HG02623 (cell line): Measurements from ENCODE around the gene MESD.
A peak's percentile ranks its signal among the peaks of the same experiment; 100 is the strongest.

Experiments
- ATAC-seq: cut with Tn5 transposase; IDR thresholded peaks from one replicate; pipeline ENCODE4 v1.9.1; 2021; ENCODE audit warnings: moderate library complexity; ENCODE audit not compliant: unreplicated experiment

MESD gene

GRCh38 chr15:81015621-81016488, 26.2 kb upstream of the MESD start:
- no peak for ATAC-seq

- no peak for ATAC-seq
Observed at GRCh38 chr15:81014446-81015093, 25.0 kb upstream of the MESD start.

DNA sequence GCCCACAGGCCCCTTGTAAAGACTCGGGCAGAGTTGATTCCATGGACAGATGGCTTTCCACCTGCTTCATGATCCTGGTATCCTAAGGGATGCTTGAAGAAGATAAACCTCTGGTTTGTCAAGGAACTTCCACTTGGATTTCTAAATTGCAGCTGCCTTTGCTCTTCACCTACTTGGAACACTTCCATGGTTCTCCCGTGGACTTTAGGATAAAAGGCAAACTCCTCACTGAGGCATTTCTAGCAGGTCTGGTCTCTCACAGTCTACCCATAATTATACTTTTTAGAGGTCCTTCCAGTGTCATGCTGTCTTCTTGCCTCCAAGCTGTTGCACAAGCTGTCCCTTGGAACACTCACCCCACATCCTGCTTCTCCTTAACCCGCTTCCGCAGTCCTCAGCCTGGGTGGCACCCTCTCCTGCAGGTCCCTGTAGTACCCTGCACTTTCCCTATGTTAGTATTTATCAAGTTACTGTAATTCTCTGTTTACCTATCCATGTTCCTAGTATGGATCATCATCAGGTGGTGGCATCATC, 23.8 kb upstream of the MESD start:
- no peak for ATAC-seq

DNA sequence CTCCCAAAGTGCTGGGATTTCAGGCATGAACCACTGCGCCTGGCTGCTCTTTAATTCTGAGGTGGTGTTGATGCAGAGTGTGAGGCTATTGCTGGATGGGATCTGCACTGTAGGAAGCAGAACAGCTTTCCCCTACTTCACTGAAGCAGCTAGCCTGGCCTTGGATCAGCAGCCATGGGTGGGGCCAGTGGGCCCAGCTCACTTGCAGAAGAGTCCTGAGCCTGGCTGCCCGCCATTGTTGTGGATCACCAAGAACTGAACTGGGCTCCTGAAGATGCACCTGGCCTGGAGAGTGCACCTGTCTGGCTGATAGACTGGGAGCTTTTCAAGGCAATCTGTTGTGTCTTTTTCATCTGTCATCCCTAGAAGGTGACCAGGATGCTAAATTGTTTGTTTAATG, 23.0 kb upstream of the MESD start:
- ATAC-seq: no peak

DNA sequence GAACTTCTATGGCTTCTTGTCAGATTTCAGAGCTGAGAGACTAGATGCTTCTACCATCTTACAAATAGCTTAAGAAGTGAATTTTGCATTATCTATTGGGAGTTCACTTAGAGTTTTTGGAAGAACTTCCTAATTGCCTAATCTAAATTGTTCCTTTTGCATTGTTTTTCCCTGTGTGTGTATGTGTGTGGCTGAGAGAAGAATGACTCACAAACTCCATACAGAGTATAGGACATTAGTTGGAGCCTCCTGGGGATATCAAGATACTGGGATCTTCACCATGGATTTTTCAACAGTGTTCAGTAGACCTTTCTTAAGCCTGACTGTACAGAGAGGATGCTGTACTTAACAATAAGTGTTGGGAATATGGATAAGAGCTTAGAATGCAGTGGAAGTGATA, 22.0 kb upstream of the MESD start:
- ATAC-seq: no peak

- ATAC-seq: no peak
Observed at GRCh38 chr15:81010086-81010485, 20.5 kb upstream of the MESD start.

DNA sequence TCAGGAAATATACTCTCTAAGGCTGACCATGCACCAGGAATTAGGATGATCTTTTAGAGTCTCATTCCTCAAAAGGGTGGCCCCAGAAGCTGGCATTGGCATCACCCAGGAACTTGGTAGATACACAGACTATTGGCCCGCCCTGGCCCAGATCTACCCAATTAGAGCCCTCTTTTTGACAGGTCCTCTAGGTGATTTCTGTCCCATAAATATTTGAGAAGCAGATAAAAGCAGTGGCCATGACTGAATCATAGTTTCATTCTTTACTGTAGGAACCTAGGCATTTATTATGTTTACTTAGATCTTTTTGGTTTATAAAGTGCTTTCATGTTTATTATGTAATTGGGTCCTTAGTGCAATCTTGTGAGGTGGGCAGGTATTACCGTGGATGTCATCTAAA, 18.7 kb upstream of the MESD start:
- ATAC-seq: no peak

DNA sequence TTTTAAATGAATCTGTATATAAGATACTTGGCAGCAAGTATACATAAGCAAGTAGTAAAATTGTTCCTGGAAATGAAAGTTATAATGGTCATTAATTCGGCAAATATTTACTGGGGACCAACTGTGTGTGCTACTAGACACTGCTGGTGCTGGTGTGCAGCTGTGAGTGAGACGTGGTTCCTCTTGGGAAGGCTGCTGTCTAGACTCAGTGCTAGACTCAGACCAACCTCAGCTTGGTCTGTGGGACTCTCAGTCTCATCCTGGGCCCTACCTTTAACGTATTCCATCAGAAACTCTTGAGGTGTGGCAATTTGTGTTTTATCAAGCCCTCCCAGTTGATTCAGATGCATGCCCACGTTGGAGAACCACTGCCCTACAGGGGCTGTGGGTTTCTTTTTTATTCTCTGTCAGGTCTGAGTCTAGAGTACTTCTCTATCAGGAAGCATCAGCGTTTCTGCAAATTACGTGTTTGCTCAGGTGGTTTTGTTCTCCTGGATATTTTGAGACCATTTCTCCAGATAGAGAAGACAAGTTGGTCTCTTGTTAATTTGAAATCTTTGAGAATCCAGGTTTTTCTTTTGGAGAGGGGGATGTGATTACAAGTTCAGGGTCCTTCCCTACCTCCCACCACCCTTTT, 17.9 kb upstream of the MESD start:
- ATAC-seq: no peak

DNA sequence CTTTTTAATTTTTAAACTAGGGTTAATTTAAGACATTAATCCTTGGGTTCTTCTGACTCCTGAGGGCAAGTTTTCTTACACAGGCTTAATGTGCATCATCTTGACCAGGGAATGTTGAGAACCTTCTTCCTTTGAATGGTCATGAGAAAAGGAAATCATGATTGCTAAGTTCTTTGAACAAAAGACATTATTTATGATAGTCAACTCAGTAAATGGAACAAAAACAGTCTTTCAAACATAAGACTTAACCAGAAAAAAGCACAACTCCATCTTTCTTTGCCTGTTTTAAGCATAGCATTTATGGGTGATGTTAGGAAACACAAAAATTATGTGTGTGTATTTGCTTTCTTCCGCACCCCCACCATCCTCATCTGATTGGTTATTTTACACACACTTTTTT, 16.5 kb upstream of the MESD start:
- ATAC-seq: no peak

DNA sequence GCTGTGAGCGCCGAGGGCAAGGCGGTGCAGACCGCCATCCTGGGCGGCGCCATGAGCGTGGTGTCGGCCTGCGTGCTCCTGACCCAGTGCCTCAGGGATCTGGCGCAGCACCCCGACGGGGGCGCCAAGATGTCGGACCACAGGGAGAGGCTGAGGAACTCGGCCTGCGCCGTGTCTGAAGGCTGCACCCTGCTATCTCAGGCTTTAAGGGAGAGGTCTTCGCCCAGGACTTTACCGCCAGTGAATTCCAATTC, 13.4 kb upstream of the MESD start:
- no peak for ATAC-seq

- ATAC-seq: no peak
Observed at GRCh38 chr15:81002331-81003096, 12.9 kb upstream of the MESD start.

DNA sequence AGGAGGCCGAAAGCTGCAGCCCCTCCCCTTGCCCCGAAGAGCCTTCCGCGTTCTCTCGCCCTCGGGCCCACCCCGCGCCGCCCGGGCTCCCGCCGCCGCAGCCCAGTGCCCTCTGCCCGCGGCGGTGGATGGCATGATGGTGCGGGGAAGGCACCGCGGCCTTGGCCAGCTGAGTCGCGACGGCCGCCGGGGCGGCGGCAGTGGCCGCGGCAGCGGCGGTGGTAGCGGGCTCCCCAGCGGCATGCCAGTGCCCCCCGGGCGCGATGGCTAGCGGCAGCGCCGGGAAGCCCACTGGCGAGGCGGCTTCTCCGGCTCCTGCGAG, 12.4 kb upstream of the MESD start:
- no peak for ATAC-seq

DNA sequence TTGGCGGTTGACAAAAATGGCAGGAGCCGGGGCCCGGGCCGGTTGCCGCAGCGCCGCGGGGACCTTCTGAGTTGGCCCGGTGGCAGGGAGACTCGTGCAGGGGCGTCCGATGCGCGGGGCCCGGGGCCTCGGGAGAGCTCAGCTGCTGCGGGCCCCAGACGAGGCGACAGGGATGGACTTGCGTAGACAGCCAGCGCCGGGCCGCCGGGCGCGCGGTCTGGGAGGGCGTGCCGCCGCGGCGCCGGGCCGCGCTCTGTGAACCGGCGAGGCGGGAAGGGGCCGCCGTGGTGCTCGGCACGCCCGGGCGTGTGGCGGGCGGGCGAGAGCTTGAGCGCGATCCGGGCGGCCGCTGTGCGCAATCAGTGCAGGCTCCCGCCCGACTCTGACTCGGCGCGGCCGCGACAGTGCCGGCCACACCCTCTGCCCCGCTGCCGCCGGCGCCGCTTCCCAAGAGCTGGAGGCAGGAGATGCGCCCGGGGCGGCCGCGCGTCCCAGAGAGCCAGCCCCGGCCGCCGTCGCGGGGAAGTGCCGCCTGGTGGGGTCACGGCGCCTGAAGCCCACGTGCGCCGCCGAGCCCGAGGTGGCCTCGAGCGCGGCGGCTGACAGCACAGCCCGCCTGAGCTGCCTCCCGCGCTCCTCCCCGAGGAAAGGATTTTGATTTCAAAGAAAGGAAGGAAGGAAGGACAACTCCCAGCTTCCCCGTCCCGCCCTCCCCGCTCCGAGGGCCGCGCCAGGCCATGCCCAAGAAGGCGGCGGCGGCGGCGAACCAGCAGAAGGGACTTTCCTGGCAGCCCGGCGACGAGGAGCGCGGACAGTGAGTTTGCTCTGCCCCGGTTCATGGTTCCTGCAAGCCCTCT, 11.8 kb upstream of the MESD start:
- ATAC-seq: peak; percentile 25

DNA sequence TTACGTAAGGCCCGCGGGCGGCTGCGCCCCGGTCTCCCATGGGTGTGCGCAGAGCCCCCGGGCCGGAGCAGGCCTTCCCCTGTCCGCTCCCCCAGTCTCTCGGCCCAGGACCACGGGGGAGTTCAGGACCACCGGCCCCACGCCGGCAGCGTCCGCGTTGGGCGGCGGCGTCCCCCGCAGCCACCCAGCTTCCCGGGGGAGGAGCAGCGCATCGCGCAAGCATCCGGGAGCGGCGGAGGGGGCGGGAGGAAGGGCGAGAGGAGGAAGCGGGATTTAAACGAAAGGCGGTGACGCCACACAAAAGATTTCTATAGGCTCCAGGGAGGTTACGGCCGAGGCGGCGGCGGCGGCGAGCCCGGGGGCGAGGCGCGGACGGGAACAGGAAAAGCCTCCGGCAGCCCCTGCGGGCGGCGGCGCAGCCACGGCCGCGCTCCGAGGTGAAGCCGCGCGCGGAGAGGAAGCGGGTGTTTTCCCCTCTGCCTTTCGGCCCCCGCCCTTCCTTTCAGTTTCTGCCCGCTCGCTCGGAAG, 11.1 kb upstream of the MESD start, which contains the start of gene TLNRD1:
TSS of gene TLNRD1 (plus strand) at position 300 of the 528 bp plus-strand sequence. CDS start 1,349 bp downstream, outside the sequence.
- ATAC-seq: peak; percentile 56

GRCh38 chr15:81000144-81000623, 10.6 kb upstream of the MESD start:
- no peak for ATAC-seq

DNA sequence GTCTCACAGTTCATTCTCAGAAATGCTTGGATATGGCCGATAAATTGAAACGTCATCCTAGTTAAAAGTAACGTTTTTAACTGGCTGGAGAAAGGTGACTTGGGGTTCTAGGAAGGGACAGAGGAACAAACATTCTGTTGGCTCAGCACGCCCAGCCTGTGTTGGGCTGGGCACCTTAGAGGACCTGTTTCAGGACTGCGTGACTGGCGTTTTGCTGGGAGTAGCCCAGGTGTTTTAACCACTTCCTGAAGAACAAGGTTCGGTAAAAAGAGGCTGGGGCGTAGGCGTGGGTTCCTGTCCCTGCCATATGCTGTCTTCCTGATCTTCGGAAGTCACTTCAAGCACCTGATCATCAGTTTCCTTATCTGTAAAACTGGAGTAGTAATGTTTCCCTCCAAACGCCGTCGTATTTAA, 10.0 kb upstream of the MESD start:
- ATAC-seq: peak; percentile 21

GRCh38 chr15:80998251-80998650, 8.6 kb upstream of the MESD start:
- ATAC-seq: no peak

DNA sequence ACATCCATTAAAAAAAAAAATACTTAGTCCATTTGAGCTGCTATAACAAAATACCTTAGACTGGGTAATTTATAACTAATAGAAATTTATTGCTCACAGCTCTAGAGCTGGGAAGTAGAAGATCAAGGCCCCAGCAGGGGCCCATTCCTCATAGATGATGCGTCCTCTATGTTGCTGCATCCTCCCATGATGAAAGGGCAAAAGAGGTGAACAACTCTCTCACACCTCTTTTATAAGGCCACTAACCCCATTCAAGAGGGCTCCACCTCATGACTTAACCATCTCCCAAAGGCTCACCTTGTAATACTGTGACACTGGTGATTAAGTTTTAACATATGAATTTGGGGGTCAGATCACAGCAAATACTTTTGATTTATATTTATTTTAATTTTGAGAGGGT, 8.1 kb upstream of the MESD start:
- ATAC-seq: no peak

- ATAC-seq: no peak
Observed at GRCh38 chr15:80996247-80996646, 6.6 kb upstream of the MESD start.

- ATAC-seq: no peak
Observed at GRCh38 chr15:80992441-80992840, 2.8 kb upstream of the MESD start.
